Motor neuron (in vitro differentiated cells): Measurements from ENCODE around the gene FAM20C. TPM values are rescaled to one million over a fixed set of nuclear protein-coding genes. Genes with fewer than 3 reads are reported as not detected.

Source experiments
- ATAC-seq, 8 experiments: fragments of 200-7000 bp; cut with Tn5 transposase; replicated peaks in 6 of 8; 2 replicates each; pipeline ENCODE4 v1.8.0; 2021; ENCODE audit warnings: mild to moderate bottlenecking in 8 of 8, moderate library complexity in 8 of 8
- H3K27ac ChIP-seq, 2 donors: fragments of 250-450 bp; sonication (Bioruptor Pico); 2 replicates each; pipeline ENCODE4 v1.9.0; 2021; ENCODE audit warnings: antibody characterized with exemption in 2 of 2, mild to moderate bottlenecking in 2 of 2, moderate library complexity in 1 of 2
- H3K4me1 ChIP-seq, 2 donors: fragments of 250-450 bp; sonication (Bioruptor Pico); replicated peaks in 1 of 2; 2 replicates each; pipeline ENCODE4 v1.6.1; 2021; ENCODE audit warnings: antibody characterized with exemption in 2 of 2, mild to moderate bottlenecking in 2 of 2, moderate library complexity in 1 of 2
- H3K4me3 ChIP-seq, 5 donors: fragments of 250-450 bp; sonication (Bioruptor Pico); 2 replicates each; pipeline ENCODE4 v1.9.0; 2021; ENCODE audit warnings: antibody characterized with exemption in 5 of 5, mild to moderate bottlenecking in 5 of 5, moderate library complexity in 4 of 5
- WGBS, 10 experiments: fragments of 450-650 bp; shearing (Covaris generic); methylation state at CpG; one replicate each; pipeline ENCODE4 v1.0.0; 2022; 5-methylcytosine and 5-hydroxymethylcytosine counted together
- in situ Hi-C, 9 experiments: fragments of 400-800 bp; cut with MboI; loops; one replicate each; pipeline ENCODE4 v1.15.0; 2021; ENCODE audit warnings: low sequenced_read_pairs in 9 of 9, low pct_unique_long_range_greater_than_20kb in 2 of 9; ENCODE audit not compliant: unreplicated experiment in 9 of 9
- total RNA-seq, 8 experiments: library from RNA; unstranded; fragments of 300-600 nt; gene quantifications; 2 replicates each; pipeline versions ENCODE4 v1.2.3 to v1.2.4, GENCODE V29; 2022

The FAM20C gene
- total RNA-seq, 8 experiments from 2014 or later = 19.0 to 42.1 (median 22.9) TPM

DNA sequence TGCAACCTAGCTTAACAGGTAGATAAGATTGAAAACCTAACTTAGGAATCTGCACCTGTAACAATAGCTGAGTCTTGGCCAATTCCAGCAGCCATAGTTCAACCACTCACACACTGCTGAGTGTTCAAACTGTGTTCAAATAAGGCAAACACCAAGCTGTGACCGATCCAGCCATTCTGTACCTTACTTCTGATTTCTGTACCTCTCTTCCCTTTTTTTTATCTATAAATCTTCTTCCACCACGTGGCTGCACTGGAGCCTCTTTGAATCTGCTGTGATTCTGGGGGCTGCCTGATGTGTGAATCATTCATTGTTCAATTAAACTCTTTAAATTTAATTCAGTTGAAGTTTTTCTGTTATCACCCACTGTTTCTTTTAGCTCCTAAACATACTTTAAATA lies 81.9 kb downstream of the FAM20C start:
- in situ Hi-C loops = no loop called here
- Histone ChIP-seq H3K4me3 (no peak overlapping the region), H3K4me1 (no peaks in the 10 kb centered on the region), H3K27ac (no peak overlapping the region)
- no peak for ATAC-seq
- WGBS, 10 experiments = 15 to 86% (median 55%) methylated on average over 1 to 2 of the region's 2 CpGs; no CpG with 5 or more reads in 1 of the 10 experiments

DNA sequence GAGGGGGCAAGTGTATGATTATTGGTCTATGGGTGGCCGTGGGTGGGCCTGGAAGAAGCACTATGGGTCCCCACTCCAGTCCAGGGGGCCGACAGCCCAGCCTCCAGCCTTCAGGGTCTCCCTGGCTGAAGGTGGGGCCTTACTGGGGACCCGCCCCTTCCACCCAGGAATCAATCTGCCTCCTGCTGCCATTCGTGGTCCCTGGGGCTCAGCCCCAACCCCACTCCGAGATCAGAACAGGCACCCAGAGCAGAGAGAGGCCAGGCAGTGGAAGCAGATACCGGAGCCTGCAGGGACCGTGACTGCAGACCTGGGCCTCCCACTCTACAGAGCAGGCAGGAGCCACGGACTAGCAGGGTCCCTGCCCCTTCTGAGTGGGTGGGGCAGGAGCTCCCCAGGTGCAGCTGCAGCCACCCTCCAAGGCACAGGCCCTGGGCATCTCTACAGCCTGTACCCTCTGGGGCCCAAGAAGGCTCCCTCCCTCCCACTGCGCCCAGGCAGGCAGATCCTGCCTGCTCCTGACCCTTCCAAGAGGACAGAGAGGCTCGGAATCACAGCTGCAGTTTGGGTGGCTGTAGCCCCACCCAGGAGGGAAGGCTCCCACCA lies 84.0 kb downstream of the FAM20C start:
- in situ Hi-C loops = no loop called here
- WGBS, 10 experiments = 0 to 83% (median 17%) methylated on average over 1 to 3 of the region's 10 CpGs; no CpG with 5 or more reads in 5 of the 10 experiments
- no peak overlapping the region for H3K27ac ChIP-seq
- no peaks in the 10 kb centered on the region for H3K4me1 ChIP-seq
- H3K4me3 ChIP-seq = no peak overlapping the region
- ATAC-seq = no peak

DNA sequence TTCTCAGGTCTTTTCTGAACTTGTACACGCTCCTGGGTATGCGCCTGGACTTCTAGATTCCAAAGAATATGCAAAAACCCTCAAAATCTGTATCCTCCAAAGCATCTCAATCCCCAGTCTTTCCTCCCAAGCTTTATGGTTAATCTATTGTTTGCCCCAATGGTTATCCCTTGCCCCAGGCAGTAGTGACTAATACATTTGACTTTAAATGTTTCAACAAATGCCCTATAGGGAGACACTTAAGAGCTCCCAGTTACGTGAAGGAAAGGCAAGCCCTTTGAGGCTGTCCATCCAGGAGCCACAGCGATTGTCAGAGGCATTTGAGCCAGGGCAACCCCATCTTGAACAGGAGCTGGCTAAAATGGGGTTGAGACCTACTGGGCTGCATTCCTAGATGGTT lies 84.9 kb downstream of the FAM20C start:
- in situ Hi-C loops = no loop called here
- no peaks in the 10 kb centered on the region for H3K4me1 ChIP-seq
- no peak overlapping the region for H3K4me3 ChIP-seq
- no peak overlapping the region for H3K27ac ChIP-seq
- WGBS, 10 experiments = 17 to 100% (median 80%) methylated on average over 1 to 4 of the region's 4 CpGs; no CpG with 5 or more reads in 3 of the 10 experiments
- ATAC-seq = peak in 1 of 8 experiments; percentile 14

DNA sequence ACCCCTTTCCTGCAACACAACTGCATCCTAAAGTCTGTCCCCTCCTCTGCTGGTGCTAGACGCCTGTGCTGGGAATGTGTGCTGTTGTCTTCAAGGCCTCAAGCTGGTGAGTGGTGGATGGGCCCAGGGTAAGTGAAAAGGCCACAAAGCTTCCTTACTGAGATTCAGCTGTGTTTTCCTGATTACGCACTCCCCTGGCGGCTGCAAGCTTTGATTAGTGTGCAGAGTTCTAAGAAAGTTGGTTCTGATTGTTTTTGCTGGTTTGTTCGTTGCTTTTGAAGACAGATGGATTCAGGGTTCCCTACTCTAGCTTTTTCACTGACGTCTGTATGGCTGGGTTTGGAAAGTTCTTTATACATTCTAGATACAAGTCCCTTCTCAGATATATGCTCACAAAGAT lies 85.7 kb downstream of the FAM20C start:
- in situ Hi-C loops = no loop called here
- ATAC-seq = no peak
- Histone ChIP-seq H3K4me3 (no peak overlapping the region), H3K27ac (no peak overlapping the region), H3K4me1 (no peaks in the 10 kb centered on the region)
- 5 to 100% (median 61%) methylated on average over 1 to 5 of the region's 5 CpGs; no CpG with 5 or more reads in 2 of the 10 experiments for WGBS, 10 experiments

DNA sequence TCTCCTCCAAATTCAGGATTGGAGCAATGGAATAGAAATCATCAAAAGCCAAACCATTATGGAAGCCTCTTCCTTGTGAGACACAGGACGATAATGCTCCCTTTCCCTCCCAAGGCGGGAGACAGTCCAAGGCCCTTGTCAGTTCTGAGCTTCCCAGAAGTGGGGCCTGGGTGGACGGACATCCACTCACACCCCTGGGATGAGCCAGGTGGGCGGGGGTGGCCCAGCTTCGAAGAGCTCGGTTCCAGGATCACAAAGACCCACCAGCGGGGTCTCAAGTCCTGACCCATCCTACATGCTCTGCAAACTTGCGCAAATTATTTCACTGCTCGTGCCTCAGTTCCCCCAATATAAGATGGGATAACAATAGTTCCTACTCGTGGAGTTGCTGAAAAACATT lies 87.5 kb downstream of the FAM20C start:
- no peak overlapping the region for H3K4me3 ChIP-seq
- H3K27ac ChIP-seq = no peak overlapping the region
- WGBS, 10 experiments = 38 to 86% (median 72%) methylated on average over 1 to 6 of the region's 10 CpGs; no CpG with 5 or more reads in 4 of the 10 experiments
- H3K4me1 ChIP-seq = no peaks in the 10 kb centered on the region
- in situ Hi-C loops = no loop called here
- ATAC-seq = no peak

DNA sequence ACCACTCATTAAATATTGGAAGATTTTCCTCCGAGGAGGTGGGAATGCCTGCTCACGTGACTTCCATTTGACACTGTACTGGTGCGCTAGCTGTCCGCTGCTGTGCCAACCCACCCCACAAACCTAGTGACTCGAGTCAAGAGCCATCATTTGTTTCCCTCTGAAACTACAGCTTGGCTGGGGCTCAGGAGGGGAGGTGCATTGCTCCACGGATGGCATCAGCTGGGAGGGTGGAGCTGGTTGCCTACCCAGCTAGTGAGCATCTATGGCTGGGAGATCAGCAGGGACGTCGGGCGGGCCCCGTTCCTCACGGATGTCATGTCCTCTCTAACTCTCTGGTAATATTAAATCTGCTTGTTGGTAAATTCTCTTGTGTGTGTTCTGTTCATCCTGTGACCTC lies 88.1 kb downstream of the FAM20C start:
- no peak overlapping the region for H3K4me3 ChIP-seq
- WGBS, 10 experiments = 52 to 81% (median 66%) methylated on average over 4 to 8 of the region's 11 CpGs; no CpG with 5 or more reads in 7 of the 10 experiments
- H3K4me1 ChIP-seq = no peaks in the 10 kb centered on the region
- ATAC-seq = no peak
- no peak overlapping the region for H3K27ac ChIP-seq
- in situ Hi-C loops = no loop called here

DNA sequence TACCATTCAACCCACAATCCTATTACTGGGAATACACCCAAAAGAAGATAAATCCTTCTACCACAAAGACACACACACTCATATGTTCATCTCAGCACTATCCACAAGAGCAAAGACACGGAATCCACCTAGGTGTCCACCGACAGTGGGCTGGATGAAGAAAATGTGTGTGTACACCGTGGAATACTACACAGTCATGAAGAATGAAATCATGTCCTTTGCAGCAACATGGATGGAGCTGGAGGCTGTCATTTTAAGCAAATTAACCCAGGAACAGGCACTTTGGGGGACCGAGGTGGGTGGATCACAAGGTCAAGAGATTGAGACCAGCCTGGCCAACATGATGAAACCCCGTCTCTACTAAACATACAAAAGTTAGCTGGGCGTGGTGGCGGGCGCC lies 89.3 kb downstream of the FAM20C start:
- in situ Hi-C loops = no loop called here
- Histone ChIP-seq H3K4me1 (no peaks in the 10 kb centered on the region), H3K27ac (no peak overlapping the region), H3K4me3 (no peak overlapping the region)
- ATAC-seq = no peak
- 21 to 100% (median 86%) methylated on average over 1 to 8 of the region's 8 CpGs; no CpG with 5 or more reads in 3 of the 10 experiments for WGBS, 10 experiments

DNA sequence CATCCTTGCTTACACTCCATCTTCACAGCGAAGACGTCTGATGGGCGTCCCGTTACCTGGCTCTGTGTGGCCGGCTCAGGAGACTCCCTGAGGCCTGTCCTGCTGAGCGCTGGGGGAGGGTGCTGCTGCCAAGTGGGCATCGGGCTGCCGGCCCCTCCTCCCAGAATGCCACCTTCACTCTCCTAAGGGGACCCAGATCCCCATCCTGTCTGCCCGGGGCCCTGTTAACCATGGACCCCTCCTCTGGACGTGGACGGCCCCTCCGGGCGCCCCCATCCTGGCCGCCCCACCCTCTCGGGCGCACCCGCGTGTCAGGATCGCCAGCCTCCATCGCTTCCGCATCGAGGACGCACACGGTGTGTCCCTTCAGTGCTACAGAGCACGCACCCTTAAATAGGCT lies 90.2 kb downstream of the FAM20C start:
- Histone ChIP-seq H3K4me1 (no peaks in the 10 kb centered on the region), H3K4me3 (no peak overlapping the region), H3K27ac (no peak overlapping the region)
- in situ Hi-C loops = no loop called here
- WGBS, 10 experiments = 0 to 86% (median 60%) methylated on average over 1 to 8 of the region's 25 CpGs; no CpG with 5 or more reads in 7 of the 10 experiments
- no peak for ATAC-seq

DNA sequence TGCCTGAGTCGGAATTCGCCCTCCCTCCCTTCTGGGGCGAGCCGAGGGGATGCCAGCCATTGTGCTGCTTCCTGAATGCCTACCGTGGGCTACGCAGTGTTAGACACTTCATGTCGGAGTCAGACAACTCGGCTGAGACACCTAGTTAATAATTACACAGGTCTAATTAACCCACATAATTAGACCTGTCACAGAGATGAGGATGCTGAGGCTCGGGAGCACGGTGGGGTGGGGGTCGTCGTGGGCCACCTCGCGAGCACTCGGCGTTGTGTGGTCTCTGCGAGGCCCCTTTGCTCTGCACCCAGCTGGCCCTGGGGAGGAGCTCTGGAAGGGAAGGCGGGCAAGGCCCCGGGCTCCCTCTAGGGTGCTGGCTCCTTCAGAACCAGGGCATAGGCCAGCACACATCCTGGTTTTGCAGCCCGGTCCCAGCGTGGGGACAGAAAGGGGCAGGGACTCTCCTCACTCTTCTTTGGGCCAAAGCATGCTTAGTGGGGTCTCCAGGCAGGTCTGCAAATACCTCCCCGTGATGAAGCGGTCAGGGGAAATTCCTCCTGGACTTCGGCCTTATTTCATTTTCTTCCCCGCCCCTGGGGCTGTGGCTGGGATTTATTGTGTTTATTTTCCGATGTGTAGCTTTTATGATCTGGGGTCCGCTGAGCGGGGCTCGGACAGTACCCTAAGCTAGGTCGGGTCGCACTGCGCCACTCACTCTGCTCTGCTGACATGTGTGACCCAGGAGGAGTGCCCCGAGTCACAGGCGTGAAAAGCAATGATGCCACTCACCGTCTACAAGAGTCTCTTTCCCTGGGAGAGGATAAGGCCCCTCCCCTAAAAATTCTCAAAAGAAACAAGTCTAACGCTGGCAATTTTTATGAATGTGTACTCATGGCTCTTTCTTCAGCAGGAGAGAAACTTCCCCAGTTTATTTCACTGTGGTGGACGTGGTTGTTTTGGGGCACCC lies 92.7 kb downstream of the FAM20C start:
- no peak overlapping the region for H3K4me3 ChIP-seq
- H3K4me1 ChIP-seq = no peaks in the 10 kb centered on the region
- ATAC-seq = no peak
- WGBS, 10 experiments = 27 to 83% (median 70%) methylated on average over 4 to 24 of the region's 37 CpGs; no CpG with 5 or more reads in 1 of the 10 experiments
- in situ Hi-C loops = no loop called here
- no peak overlapping the region for H3K27ac ChIP-seq

DNA sequence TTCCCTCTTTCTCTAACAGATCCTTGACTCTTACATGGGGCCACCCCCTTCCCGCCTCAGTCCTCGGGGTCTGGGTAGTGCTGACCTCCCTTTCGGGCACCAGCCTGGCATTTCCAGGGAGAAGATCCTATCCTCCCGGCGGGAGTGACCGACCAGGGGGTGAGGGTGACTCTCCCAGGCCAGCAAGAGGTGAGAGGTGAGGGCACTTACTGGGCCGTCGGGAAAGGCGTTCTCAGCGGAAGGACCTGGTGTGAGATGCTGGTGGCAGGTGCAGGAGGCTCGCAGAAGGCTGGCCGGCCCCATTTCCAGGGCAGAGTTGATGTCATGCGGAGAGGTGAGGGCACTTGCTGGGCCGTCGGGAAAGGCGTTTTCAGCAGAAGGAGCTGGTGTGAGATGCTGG lies 93.4 kb downstream of the FAM20C start:
- 0 to 100% (median 88%) methylated on average over 1 to 4 of the region's 16 CpGs; no CpG with 5 or more reads in 2 of the 10 experiments for WGBS, 10 experiments

DNA sequence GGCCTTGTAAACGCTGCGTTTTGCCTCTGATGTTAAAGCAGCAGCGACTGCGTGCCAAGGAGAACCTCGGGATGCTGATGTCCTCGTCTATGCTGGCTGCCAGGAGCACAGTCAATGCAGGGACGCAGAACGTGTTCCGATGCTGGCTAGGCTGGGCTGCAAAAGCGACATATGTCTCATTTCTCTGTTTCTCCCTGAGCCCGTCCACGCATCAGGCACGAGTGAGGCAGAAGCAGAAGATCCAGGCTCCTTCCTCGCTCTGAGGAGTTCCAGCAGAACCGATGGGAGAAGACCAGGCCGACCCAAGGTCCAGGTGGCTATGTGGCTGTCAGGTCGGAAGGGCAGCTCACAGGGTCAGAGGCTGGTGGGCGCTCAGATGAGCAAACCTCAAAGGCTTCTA lies 93.9 kb downstream of the FAM20C start:
- no peak overlapping the region for H3K4me3 ChIP-seq
- in situ Hi-C loops = no loop called here
- no peak overlapping the region for H3K27ac ChIP-seq
- ATAC-seq = no peak
- 52 to 93% (median 78%) methylated on average over 2 to 8 of the region's 18 CpGs; no CpG with 5 or more reads in 2 of the 10 experiments for WGBS, 10 experiments
- H3K4me1 ChIP-seq = peaks cover 0 to 3% of the 10 kb centered on the region in 2 donors

More for the DNA sequence above, 93.4 kb downstream of the FAM20C start:
- Histone ChIP-seq H3K4me1 (peaks cover 0 to 2% of the 10 kb centered on the region in 2 donors), H3K4me3 (no peak overlapping the region), H3K27ac (no peak overlapping the region)
- no peak for ATAC-seq
- in situ Hi-C loops = no loop called here

DNA sequence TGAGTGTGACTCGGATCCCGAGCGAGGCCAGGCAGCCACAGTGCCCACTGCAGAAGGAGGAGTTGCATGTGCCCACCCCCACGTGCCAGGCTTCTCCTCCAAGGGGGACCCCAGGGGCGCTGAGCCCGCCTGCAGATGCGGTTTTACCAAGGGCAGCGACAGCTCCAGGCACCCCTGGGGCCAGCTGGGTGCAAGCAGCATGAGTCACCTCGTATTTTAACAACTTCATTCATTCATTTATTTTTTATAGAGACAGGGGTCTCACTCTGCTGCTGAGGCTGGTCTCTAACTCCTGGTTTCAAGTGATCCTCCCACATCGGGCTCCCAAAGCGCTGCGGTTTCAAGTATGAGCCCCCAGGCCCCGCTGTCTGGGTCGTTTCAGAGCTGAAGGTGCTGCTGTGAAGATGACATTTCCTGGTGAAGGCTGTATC lies 96.3 kb downstream of the FAM20C start:
- H3K4me3 ChIP-seq = no peak overlapping the region
- in situ Hi-C loops = no loop called here
- WGBS, 10 experiments = 42 to 74% (median 60%) methylated on average over 1 to 5 of the region's 14 CpGs; no CpG with 5 or more reads in 7 of the 10 experiments

DNA sequence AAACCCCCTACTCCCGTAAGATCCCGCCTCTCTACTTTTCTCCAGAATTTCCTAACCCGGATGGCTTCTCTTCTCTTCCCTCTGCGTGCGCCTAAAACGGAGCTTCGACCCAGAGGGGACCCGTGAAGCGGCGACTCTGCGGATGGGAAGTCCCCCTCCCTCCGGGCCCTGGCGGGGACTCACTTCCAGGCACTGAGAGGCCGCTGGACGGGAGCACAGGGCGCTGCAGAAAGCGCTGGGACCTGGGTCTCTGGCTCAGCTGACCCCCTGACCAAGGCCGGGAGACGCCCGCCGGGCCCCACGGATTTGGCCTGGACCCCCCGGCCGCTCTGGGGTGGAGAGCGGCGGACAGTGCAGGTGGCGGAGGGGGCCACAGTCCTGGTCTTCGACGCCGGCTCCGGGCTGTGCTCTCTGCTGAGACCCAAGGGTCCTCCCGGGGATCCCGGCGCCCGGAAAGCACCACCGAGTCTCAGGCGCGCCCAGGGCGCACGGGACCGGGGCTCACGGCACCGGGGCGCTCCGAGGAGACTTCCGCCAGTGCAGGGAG lies 96.9 kb downstream of the FAM20C start:
- no peak for ATAC-seq
- 0 to 33% (median 7%) methylated on average over 2 to 12 of the region's 46 CpGs; no CpG with 5 or more reads in 4 of the 10 experiments for WGBS, 10 experiments
- Histone ChIP-seq H3K27ac (no peak overlapping the region), H3K4me1 (peaks cover 0 to 3% of the 10 kb centered on the region in 2 donors), H3K4me3 (no peak overlapping the region)
- in situ Hi-C loops = no loop called here

More for the DNA sequence above, 96.3 kb downstream of the FAM20C start:
- H3K4me1 ChIP-seq = peaks cover 0 to 3% of the 10 kb centered on the region in 2 donors
- no peak overlapping the region for H3K27ac ChIP-seq
- no peak for ATAC-seq
